Limb (tissue), 2 donors: ENCODE results near the gene TTL.
"Not testable (repeated sequence)": the region's sequence is repeated elsewhere in the genome, so short reads cannot be mapped to it uniquely, and the experiment has no call there.

ENCODE experiments used
- DNase-seq, 2 donors: peaks; one replicate each; pipeline ENCODE4 v3.0.0-alpha.2; 2016; ENCODE audit errors: extremely low spot score in 2 of 2

The TTL gene

GRCh38 chr2:112481528-112482233, at the start of gene TTL:
TTL (plus strand) TSS chr2:112482156; CDS start chr2:112482345, 189 bp downstream.
- DNase-seq: peak; percentile 56 to 86

- not testable (repeated sequence) for DNase-seq
These were observed 49.6 kb upstream of the TTL start for GRCh38 chr2:112432390-112432734.

- DNase-seq: peak in 1 of 2 donors; percentile 34
These were observed 49.0 kb upstream of the TTL start for GRCh38 chr2:112432735-112433479.

- DNase-seq: peak; percentile 87 to 94
These were observed 48.5 kb upstream of the TTL start, which contains the start of gene RGPD8 for GRCh38 chr2:112433480-112433879. RGPD8 (minus strand) TSS chr2:112433645; CDS start chr2:112433453, 192 bp downstream.

GRCh38 chr2:112433932-112434730, 47.8 kb upstream of the TTL start:
- DNase-seq: no peak

- DNase-seq: not testable (repeated sequence)
These were observed 46.9 kb upstream of the TTL start for GRCh38 chr2:112434890-112435715.

GRCh38 chr2:112435716-112436431, 46.1 kb upstream of the TTL start:
- not testable (repeated sequence) for DNase-seq

GRCh38 chr2:112436993-112437392, 45.0 kb upstream of the TTL start:
- not testable (repeated sequence) for DNase-seq

- DNase-seq: not testable (repeated sequence)
These were observed 44.5 kb upstream of the TTL start for GRCh38 chr2:112437405-112437831.

- DNase-seq: not testable (repeated sequence)
These were observed 43.2 kb upstream of the TTL start for GRCh38 chr2:112438603-112439261.

- DNase-seq: not testable (repeated sequence)
These were observed 37.7 kb upstream of the TTL start for GRCh38 chr2:112444256-112444655.

GRCh38 chr2:112449854-112450253, 32.1 kb upstream of the TTL start:
- no peak for DNase-seq

- DNase-seq: no peak
These were observed 30.6 kb upstream of the TTL start for GRCh38 chr2:112451317-112451716.

- DNase-seq: no peak
These were observed 27.4 kb upstream of the TTL start for GRCh38 chr2:112454586-112454985.

GRCh38 chr2:112459372-112459771, 22.6 kb upstream of the TTL start:
- no peak for DNase-seq

GRCh38 chr2:112462178-112462577, 19.8 kb upstream of the TTL start:
- no peak for DNase-seq

GRCh38 chr2:112463256-112463655, 18.7 kb upstream of the TTL start:
- DNase-seq: no peak

- DNase-seq: no peak
These were observed 16.6 kb upstream of the TTL start for GRCh38 chr2:112465382-112465781.

GRCh38 chr2:112472547-112473263, 9.3 kb upstream of the TTL start:
- no peak for DNase-seq
